Measurements from ENCODE around the gene ABL2.
"Not testable (repeated sequence)": the region's sequence is repeated elsewhere in the genome, so short reads cannot be mapped to it uniquely, and the experiment has no call there.

ABL2 gene

GRCh38 chr1:179175011-179175841, 54.3 kb downstream of the ABL2 start:
- no peak for DNase-seq (ENCODE audit: extremely low read depth, insufficient read length)
- no peak for TF ChIP-seq CTCF (IDR thresholded peaks at IDR 0.05; ENCODE audit: insufficient read depth, low read length, poor library complexity, severe bottlenecking)

GRCh38 chr1:179170468-179170770, 59.1 kb downstream of the ABL2 start:
- H3K36me3 ChIP-seq (ENCODE audit: control insufficient read depth, insufficient read depth, low read length); H3K27me3 ChIP-seq (replicated peaks; ENCODE audit: control insufficient read depth, insufficient read depth, low read length); H3K4me3 ChIP-seq (replicated peaks; ENCODE audit: low read depth, low read length); DNase-seq (ENCODE audit: extremely low read depth, insufficient read length): not testable (repeated sequence)

More at GRCh38 chr1:179175011-179175841, 54.3 kb downstream of the ABL2 start:
- Histone ChIP-seq H3K36me3 (ENCODE audit: control insufficient read depth, insufficient read depth, low read length) (no peaks in the 10 kb centered on the region), H3K27me3 (replicated peaks; ENCODE audit: control insufficient read depth, insufficient read depth, low read length) (no peaks in the 10 kb centered on the region), H3K4me3 (replicated peaks; ENCODE audit: low read depth, low read length) (no peak overlapping the region)

DNA sequence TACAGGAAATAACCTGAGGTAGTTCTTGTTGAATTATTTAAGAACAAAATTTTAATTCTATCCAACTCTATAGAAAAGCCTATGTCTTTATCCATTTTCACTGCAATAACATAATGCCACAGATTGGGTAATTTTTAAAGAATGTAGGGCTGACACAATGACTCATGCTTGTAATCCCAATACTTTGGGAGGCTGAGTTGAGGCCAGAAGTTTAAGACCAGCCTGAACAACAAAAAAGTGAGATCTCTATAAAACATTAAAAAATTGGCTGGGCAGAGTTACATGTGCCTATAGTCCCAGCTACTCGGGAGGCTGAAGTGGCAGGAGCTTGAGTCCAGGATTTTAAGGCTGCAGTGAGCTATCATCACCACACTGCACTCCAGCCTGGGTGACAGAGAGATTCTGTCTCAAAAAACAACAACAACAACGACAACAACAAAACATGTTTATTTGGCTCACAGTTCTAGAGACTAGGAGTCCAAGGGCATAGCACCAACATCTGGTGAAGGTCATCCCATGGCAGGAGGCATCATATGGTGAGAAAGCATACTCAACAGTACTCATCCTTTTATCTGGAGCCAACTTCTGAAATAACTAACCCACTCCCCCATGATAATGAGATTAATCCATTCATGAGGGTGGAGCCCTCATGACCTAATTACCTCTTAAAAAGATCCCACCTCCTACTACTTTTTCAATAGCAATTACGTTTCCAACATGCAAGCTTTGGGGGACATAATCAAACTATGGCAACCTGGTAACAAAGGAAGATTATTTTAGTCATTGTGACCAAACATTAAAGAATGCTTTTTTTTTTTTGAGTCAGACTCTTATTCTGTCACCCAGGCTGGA, 59.6 kb downstream of the ABL2 start:
- H3K27me3 ChIP-seq (replicated peaks; ENCODE audit: control insufficient read depth, insufficient read depth, low read length): no peaks in the 10 kb centered on the region
- no peak for DNase-seq (ENCODE audit: extremely low read depth, insufficient read length)
- H3K4me3 ChIP-seq (replicated peaks; ENCODE audit: low read depth, low read length): no peak overlapping the region
- no peaks in the 10 kb centered on the region for H3K36me3 ChIP-seq (ENCODE audit: control insufficient read depth, insufficient read depth, low read length)
- no peak for TF ChIP-seq CTCF (IDR thresholded peaks at IDR 0.05; ENCODE audit: insufficient read depth, low read length, poor library complexity, severe bottlenecking)

- no peak overlapping the region for H3K4me3 ChIP-seq (replicated peaks; ENCODE audit: low read depth, low read length)
- no peak for TF ChIP-seq CTCF (IDR thresholded peaks at IDR 0.05; ENCODE audit: insufficient read depth, low read length, poor library complexity, severe bottlenecking)
- no peaks in the 10 kb centered on the region for H3K36me3 ChIP-seq (ENCODE audit: control insufficient read depth, insufficient read depth, low read length)
- no peak for DNase-seq (ENCODE audit: extremely low read depth, insufficient read length)
- H3K27me3 ChIP-seq (replicated peaks; ENCODE audit: control insufficient read depth, insufficient read depth, low read length): no peaks in the 10 kb centered on the region
Observed at GRCh38 chr1:179168536-179168935, 60.9 kb downstream of the ABL2 start.

- DNase-seq (ENCODE audit: extremely low read depth, insufficient read length): no peak
- H3K4me3 ChIP-seq (replicated peaks; ENCODE audit: low read depth, low read length): no peak overlapping the region
- no peaks in the 10 kb centered on the region for H3K36me3 ChIP-seq (ENCODE audit: control insufficient read depth, insufficient read depth, low read length)
- TF ChIP-seq CTCF (IDR thresholded peaks at IDR 0.05; ENCODE audit: insufficient read depth, low read length, poor library complexity, severe bottlenecking): no peak
- no peaks in the 10 kb centered on the region for H3K27me3 ChIP-seq (replicated peaks; ENCODE audit: control insufficient read depth, insufficient read depth, low read length)
Observed at GRCh38 chr1:179167955-179168354, 61.5 kb downstream of the ABL2 start.

DNA sequence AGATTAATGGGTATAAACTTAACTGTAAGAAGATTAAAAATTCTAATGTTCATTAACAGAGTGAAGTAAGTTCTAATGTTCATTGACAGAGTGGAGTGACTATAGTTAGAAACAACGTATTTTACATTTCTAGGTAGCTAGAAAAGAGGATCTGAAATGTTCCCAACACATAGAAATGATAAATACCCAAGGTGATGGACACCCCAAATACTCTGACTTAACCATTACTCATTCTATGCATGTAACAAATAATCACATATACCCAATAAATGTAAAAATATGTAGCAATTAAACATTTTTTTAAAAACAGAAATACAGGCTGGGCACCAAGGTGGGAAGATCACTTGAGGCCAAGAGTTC, 62.1 kb downstream of the ABL2 start:
- Histone ChIP-seq H3K4me3 (replicated peaks; ENCODE audit: low read depth, low read length) (no peak overlapping the region), H3K27me3 (replicated peaks; ENCODE audit: control insufficient read depth, insufficient read depth, low read length) (no peaks in the 10 kb centered on the region), H3K36me3 (ENCODE audit: control insufficient read depth, insufficient read depth, low read length) (no peaks in the 10 kb centered on the region)
- TF ChIP-seq CTCF (IDR thresholded peaks at IDR 0.05; ENCODE audit: insufficient read depth, low read length, poor library complexity, severe bottlenecking): no peak
- no peak for DNase-seq (ENCODE audit: extremely low read depth, insufficient read length)

Data from GM06990 (cell line).